ENCODE measurements around the gene COQ10A.

GRCh38 chr12:56315622-56316473, 49.1 kb downstream of the COQ10A start, which contains the start of gene CNPY2:
- TF ChIP-seq CTCF (IDR thresholded peaks at IDR 0.05; ENCODE audit: low read depth, low read length) (peak; percentile 32), EZH2phosphoT487 (IDR thresholded peaks at IDR 0.05; ENCODE audit: low read depth) (no peak)
